ENCODE measurements around the gene KANK2. TPM values are rescaled to one million over a fixed set of nuclear protein-coding genes. Genes with fewer than 3 reads are reported as not detected.

The KANK2 gene
- total and polyA plus RNA-seq, 2 of the 8 experiments (the other 6 are each of a cell fraction or from before 2014, with no cell fraction given), result 25.2 to 42.3 TPM

GRCh38 chr19:11152318-11153062 is 44.9 kb downstream of the KANK2 start:
- Histone ChIP-seq H2BK12ac (ENCODE audit: low read depth, low read length) (no peak overlapping the region), H2AFZ (ENCODE audit: low read length) (no peak overlapping the region), H3K4me1 (replicated peaks in 1 of 4; ENCODE audit: control insufficient read depth in 3 of 4, insufficient read depth in 4 of 4, low read length in 3 of 4) (peaks cover 0 to 3% (median 0%) of the 10 kb centered on the region in 4 experiments; a peak in 1 of 7 replicates), H4K5ac (ENCODE audit: insufficient read length, low read depth, low read length) (no peak overlapping the region), H2AK5ac (ENCODE audit: low read depth, low read length) (no peak overlapping the region), H3K18ac (ENCODE audit: extremely low read depth, low read length) (no peak overlapping the region), H4K8ac (ENCODE audit: extremely low read depth, insufficient read depth, low read length) (no peak overlapping the region), H3K23me2 (ENCODE audit: low read depth, low read length) (no peaks in the 10 kb centered on the region; the same call in 1 of the 2 replicates), H3K27ac (ENCODE audit: low read depth, low read length) (no peak overlapping the region), H3K4me3 (ENCODE audit: extremely low read depth in 1 of 4, insufficient read depth in 2 of 4, low read depth in 3 of 4, low read length in 4 of 4) (no peak overlapping the region), H2BK15ac (ENCODE audit: low read length) (no peak overlapping the region), H3K23ac (ENCODE audit: insufficient read length) (no peak overlapping the region), H3K4me2 (ENCODE audit: insufficient read depth in 1 of 2, low read depth in 2 of 2, low read length in 2 of 2) (no peak overlapping the region), H3K79me2 (ENCODE audit: control insufficient read depth in 1 of 2, insufficient read depth in 2 of 2, low read length in 2 of 2) (peaks cover 7 to 21% of the 10 kb centered on the region in 2 experiments; a peak in 3 of 4 replicates), H2BK5ac (ENCODE audit: low read depth, low read length) (no peak overlapping the region), H4K20me1 (replicated peaks in 1 of 2; ENCODE audit: control insufficient read depth in 1 of 2, insufficient read depth in 2 of 2, low read length in 2 of 2) (peaks cover 0 to 2% of the 10 kb centered on the region in 2 experiments), H3K79me1 (ENCODE audit: low read depth, low read length) (peaks cover 2% of the 10 kb centered on the region), H3K56ac (replicated peaks; ENCODE audit: insufficient read length, low read depth, low read length) (no peak overlapping the region), H3K4ac (replicated peaks; ENCODE audit: insufficient read length, low read depth, low read length) (no peak overlapping the region), H4K91ac (replicated peaks; ENCODE audit: insufficient read length, low read length) (no peak overlapping the region), H3K14ac (ENCODE audit: insufficient read length) (no peak overlapping the region), H3K36me3 (ENCODE audit: control insufficient read depth in 2 of 4, insufficient read depth in 4 of 4, low read length in 3 of 4) (peaks cover 3 to 17% (median 11%) of the 10 kb centered on the region in 4 experiments; a peak in 7 of 8 replicates), H3K9ac (replicated peaks in 1 of 4; ENCODE audit: extremely low read depth in 1 of 4, low read depth in 3 of 4, low read length in 3 of 4) (no peak overlapping the region), H2BK20ac (ENCODE audit: low read length) (no peak overlapping the region), H3K9me3 (ENCODE audit: insufficient read depth in 2 of 2, low read depth in 1 of 2, low read length in 1 of 2) (no peaks in the 10 kb centered on the region), H2BK120ac (replicated peaks; ENCODE audit: low read depth, low read length) (no peak overlapping the region), H3K27me3 (replicated peaks in 1 of 4; ENCODE audit: control insufficient read depth in 3 of 4, extremely low read depth in 1 of 4, insufficient read depth in 3 of 4, low read length in 3 of 4) (no peaks in the 10 kb centered on the region)
- CTCF ChIA-PET (ENCODE audit: partially characterized antibody), result interaction anchor here (0.6 to 0.7 kb wide), 4 partner anchors 10 to 1590 kb away, joined by 3 to 5 read pairs (median 4); no protein-coding TSS in a partner anchor
- DNase-seq (ENCODE audit: low read depth in 1 of 2, low spot score in 2 of 2) (no peak), FAIRE-seq (no peak)
- 96% methylated on average over 11 of the region's 11 CpGs; no CpG with 5 or more reads in 1 of the 2 experiments for WGBS, 2 experiments (ENCODE audit: extremely low coverage in 1 of 2, insufficient coverage in 1 of 2, insufficient read length in 1 of 2, insufficient replicate concordance in 2 of 2, low coverage in 1 of 2, low lambda C conversion rate in 2 of 2, missing lambda C conversion rate in 1 of 2)
- POLR2A ChIA-PET (ENCODE audit: partially characterized antibody), result interaction anchor here (0.6 to 5.0 kb wide), 2 partner anchors 9 to 122 kb away, joined by 3 to 37 read pairs; no protein-coding TSS in a partner anchor
- no peak for TF ChIP-seq NANOG (IDR thresholded peaks at IDR 0.05; ENCODE audit: insufficient read depth, low read depth, low read length, poor library complexity, severe bottlenecking)
- no peak for TF ChIP-seq EGR1 (IDR thresholded peaks at IDR 0.05; ENCODE audit: borderline replicate concordance, low read depth, low read length)
- no peak for TF ChIP-seq USF2 (IDR thresholded peaks at IDR 0.05; ENCODE audit: low read length)
- TF ChIP-seq SRF (IDR thresholded peaks at IDR 0.05; ENCODE audit: low read depth, low read length), result no peak
- TF ChIP-seq MAFK (IDR thresholded peaks at IDR 0.05; ENCODE audit: low read depth, low read length), result no peak
- TF ChIP-seq NRF1 (IDR thresholded peaks at IDR 0.05; ENCODE audit: low read depth, low read length), result no peak
- no peak for TF ChIP-seq CREB1 (IDR thresholded peaks at IDR 0.05)
- TF ChIP-seq KDM1A (IDR thresholded peaks at IDR 0.05; ENCODE audit: borderline replicate concordance, low read length), result no peak
- no peak for TF ChIP-seq JUN (IDR thresholded peaks at IDR 0.05; ENCODE audit: low read depth, low read length)
- TF ChIP-seq RAD21 (IDR thresholded peaks at IDR 0.05 in 1 of 2, conservative IDR thresholded peaks at IDR 0.05 in 1 of 2; ENCODE audit: low read depth in 2 of 2, low read length in 2 of 2), result no peak

Measured in H1 (cell line).